Measurements from ENCODE around the gene RTN4R. TPM values are rescaled to one million over a fixed set of nuclear protein-coding genes. Genes with fewer than 3 reads are reported as not detected.

RTN4R gene
- total and polyA plus RNA-seq, 9 of the 15 experiments (the other 6 are each of a cell fraction or from before 2014, with no cell fraction given): 0.04 to 2.8 (median 1.4) TPM; not detected in 3

GRCh38 chr22:20295262-20296064, 27.3 kb upstream of the RTN4R start (continued):
- TF ChIP-seq HNRNPH1 (optimal IDR thresholded peaks at IDR 0.05; ENCODE audit: low read depth, low read length) (no peak), COPS2 (conservative IDR thresholded peaks at IDR 0.05) (no peak), ZBTB17 (CRISPR knock-in tag; IDR thresholded peaks at IDR 0.05) (no peak), ZNF253 (CRISPR knock-in tag; conservative IDR thresholded peaks at IDR 0.05) (no peak), TCF15 (CRISPR knock-in tag; IDR thresholded peaks at IDR 0.05) (peak; percentile 39; the same call in 1 of the 2 replicates), ZNF12 (CRISPR knock-in tag; IDR thresholded peaks at IDR 0.05) (0 out of 2 replicates have a peak, but pooled peaks have one; percentile 47), ZNF239 (CRISPR knock-in tag; IDR thresholded peaks at IDR 0.05) (no peak), ZNF76 (CRISPR knock-in tag; IDR thresholded peaks at IDR 0.05; ENCODE audit: borderline replicate concordance) (no peak), GABPB2 (CRISPR knock-in tag; conservative IDR thresholded peaks at IDR 0.05) (no peak), TAL1 (IDR thresholded peaks at IDR 0.05) (no peak), E2F3 (CRISPR knock-in tag; IDR thresholded peaks at IDR 0.05) (0 out of 2 replicates have a peak, but pooled peaks have one; percentile 17), CSDE1 (IDR thresholded peaks at IDR 0.05) (no peak), RNF2 (IDR thresholded peaks at IDR 0.05) (no peak), ELF4 (CRISPR knock-in tag; IDR thresholded peaks at IDR 0.05) (no peak), CBFA2T2 (conservative IDR thresholded peaks at IDR 0.05) (no peak)
- TF ChIP-seq, protein P1, sequence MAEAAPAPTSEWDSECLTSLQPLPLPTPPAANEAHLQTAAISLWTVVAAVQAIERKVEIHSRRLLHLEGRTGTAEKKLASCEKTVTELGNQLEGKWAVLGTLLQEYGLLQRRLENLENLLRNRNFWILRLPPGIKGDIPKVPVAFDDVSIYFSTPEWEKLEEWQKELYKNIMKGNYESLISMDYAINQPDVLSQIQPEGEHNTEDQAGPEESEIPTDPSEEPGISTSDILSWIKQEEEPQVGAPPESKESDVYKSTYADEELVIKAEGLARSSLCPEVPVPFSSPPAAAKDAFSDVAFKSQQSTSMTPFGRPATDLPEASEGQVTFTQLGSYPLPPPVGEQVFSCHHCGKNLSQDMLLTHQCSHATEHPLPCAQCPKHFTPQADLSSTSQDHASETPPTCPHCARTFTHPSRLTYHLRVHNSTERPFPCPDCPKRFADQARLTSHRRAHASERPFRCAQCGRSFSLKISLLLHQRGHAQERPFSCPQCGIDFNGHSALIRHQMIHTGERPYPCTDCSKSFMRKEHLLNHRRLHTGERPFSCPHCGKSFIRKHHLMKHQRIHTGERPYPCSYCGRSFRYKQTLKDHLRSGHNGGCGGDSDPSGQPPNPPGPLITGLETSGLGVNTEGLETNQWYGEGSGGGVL (CRISPR knock-in tag; IDR thresholded peaks at IDR 0.05): no peak
- TF ChIP-seq, protein P2, sequence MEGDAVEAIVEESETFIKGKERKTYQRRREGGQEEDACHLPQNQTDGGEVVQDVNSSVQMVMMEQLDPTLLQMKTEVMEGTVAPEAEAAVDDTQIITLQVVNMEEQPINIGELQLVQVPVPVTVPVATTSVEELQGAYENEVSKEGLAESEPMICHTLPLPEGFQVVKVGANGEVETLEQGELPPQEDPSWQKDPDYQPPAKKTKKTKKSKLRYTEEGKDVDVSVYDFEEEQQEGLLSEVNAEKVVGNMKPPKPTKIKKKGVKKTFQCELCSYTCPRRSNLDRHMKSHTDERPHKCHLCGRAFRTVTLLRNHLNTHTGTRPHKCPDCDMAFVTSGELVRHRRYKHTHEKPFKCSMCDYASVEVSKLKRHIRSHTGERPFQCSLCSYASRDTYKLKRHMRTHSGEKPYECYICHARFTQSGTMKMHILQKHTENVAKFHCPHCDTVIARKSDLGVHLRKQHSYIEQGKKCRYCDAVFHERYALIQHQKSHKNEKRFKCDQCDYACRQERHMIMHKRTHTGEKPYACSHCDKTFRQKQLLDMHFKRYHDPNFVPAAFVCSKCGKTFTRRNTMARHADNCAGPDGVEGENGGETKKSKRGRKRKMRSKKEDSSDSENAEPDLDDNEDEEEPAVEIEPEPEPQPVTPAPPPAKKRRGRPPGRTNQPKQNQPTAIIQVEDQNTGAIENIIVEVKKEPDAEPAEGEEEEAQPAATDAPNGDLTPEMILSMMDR (IDR thresholded peaks at IDR 0.05 in 2 of 3, conservative IDR thresholded peaks at IDR 0.05 in 1 of 3; ENCODE audit: insufficient read depth in 2 of 3, low read depth in 1 of 3, low read length in 3 of 3): 0 out of 6 replicates have a peak, but pooled peaks of 1 of the 3 experiments have one; percentile 23
- TF ChIP-seq, protein P3, sequence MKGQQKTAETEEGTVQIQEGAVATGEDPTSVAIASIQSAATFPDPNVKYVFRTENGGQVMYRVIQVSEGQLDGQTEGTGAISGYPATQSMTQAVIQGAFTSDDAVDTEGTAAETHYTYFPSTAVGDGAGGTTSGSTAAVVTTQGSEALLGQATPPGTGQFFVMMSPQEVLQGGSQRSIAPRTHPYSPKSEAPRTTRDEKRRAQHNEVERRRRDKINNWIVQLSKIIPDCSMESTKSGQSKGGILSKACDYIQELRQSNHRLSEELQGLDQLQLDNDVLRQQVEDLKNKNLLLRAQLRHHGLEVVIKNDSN (CRISPR knock-in tag; IDR thresholded peaks at IDR 0.05): no peak; the same call in 1 of the 2 replicates
- TF ChIP-seq, protein P4, sequence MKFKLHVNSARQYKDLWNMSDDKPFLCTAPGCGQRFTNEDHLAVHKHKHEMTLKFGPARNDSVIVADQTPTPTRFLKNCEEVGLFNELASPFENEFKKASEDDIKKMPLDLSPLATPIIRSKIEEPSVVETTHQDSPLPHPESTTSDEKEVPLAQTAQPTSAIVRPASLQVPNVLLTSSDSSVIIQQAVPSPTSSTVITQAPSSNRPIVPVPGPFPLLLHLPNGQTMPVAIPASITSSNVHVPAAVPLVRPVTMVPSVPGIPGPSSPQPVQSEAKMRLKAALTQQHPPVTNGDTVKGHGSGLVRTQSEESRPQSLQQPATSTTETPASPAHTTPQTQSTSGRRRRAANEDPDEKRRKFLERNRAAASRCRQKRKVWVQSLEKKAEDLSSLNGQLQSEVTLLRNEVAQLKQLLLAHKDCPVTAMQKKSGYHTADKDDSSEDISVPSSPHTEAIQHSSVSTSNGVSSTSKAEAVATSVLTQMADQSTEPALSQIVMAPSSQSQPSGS (CRISPR knock-in tag; IDR thresholded peaks at IDR 0.05): peak; percentile 36; the same call in 1 of the 2 replicates
- TF ChIP-seq, protein P5, sequence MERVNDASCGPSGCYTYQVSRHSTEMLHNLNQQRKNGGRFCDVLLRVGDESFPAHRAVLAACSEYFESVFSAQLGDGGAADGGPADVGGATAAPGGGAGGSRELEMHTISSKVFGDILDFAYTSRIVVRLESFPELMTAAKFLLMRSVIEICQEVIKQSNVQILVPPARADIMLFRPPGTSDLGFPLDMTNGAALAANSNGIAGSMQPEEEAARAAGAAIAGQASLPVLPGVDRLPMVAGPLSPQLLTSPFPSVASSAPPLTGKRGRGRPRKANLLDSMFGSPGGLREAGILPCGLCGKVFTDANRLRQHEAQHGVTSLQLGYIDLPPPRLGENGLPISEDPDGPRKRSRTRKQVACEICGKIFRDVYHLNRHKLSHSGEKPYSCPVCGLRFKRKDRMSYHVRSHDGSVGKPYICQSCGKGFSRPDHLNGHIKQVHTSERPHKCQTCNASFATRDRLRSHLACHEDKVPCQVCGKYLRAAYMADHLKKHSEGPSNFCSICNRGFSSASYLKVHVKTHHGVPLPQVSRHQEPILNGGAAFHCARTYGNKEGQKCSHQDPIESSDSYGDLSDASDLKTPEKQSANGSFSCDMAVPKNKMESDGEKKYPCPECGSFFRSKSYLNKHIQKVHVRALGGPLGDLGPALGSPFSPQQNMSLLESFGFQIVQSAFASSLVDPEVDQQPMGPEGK (CRISPR knock-in tag; IDR thresholded peaks at IDR 0.05; ENCODE audit: borderline replicate concordance): no peak

Data from K562 (cell line).